Measurements from ENCODE around the gene SRMS.
"Not testable (repeated sequence)": the region's sequence is repeated elsewhere in the genome, so short reads cannot be mapped to it uniquely, and the experiment has no call there.

Gene SRMS

DNA sequence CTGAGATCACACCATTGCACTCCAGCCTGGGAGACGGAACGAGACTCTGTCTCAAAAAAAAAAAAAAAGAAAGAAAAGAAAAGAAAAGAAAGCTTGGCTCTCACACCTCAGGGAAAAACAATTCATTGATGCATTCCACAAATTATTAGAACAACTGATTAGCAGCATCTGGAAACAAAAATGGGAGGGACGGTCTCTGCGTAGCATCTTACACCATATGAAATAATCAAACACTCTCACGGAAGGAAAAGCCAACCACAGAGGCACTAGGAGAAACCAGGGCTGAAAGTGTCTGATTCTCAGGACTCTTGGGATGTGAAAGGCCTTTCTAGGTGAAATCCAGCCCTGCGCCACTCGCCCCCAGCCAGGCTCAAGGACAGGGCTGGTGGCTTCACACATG, 28.8 kb upstream of the SRMS start:
- TF ChIP-seq, protein P1, sequence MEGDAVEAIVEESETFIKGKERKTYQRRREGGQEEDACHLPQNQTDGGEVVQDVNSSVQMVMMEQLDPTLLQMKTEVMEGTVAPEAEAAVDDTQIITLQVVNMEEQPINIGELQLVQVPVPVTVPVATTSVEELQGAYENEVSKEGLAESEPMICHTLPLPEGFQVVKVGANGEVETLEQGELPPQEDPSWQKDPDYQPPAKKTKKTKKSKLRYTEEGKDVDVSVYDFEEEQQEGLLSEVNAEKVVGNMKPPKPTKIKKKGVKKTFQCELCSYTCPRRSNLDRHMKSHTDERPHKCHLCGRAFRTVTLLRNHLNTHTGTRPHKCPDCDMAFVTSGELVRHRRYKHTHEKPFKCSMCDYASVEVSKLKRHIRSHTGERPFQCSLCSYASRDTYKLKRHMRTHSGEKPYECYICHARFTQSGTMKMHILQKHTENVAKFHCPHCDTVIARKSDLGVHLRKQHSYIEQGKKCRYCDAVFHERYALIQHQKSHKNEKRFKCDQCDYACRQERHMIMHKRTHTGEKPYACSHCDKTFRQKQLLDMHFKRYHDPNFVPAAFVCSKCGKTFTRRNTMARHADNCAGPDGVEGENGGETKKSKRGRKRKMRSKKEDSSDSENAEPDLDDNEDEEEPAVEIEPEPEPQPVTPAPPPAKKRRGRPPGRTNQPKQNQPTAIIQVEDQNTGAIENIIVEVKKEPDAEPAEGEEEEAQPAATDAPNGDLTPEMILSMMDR (conservative IDR thresholded peaks at IDR 0.05), result no peak
- peak overlapping the region; percentile 67 for H3K27ac ChIP-seq

DNA sequence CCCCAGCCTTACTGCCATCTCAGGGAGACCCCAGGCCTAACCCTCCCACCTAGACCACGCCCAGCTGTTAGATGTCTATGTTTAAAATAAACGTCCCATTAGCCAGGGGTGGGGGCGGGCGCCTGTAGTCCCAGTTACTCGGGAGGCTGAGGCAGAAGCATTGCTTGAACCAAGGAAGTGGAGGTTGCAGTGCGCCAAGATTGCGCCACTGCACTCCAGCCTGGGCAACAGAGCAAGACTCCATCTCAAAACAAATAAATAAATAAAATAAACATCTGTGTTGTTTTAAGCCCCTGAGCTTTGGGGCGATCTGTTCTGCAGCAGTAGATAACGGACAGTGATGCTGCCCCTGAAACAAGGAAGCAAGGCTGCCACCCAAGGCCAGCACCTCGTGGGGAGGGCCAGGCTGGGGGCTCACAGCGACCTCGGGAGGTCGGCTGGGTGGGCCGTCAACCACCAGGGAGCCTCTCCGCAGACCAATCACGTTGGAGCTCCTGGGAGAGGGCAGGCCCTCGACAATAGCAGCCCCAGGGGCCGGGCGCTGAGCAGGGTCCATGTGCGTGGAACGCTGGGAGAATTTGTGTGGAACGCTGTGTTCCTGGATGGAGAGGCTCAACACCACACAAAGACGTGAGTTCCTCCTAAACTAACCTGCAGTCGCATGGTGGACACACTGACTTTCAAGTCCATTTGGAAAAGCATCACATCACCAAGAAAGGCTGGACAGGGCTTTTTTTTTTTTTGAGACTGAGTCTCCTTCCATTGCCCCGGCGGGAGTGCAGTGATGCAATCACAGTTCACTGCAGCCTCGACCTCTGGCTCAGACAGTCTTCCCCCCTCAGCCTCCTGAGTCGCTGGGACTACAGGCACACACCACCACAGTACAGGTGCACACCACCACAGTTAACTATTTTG, 27.5 kb upstream of the SRMS start:
- TF ChIP-seq, protein P1 (conservative IDR thresholded peaks at IDR 0.05), result no peak
- H3K27ac ChIP-seq, result peak overlapping the region; percentile 80; the same call in 1 of the 2 replicates

DNA sequence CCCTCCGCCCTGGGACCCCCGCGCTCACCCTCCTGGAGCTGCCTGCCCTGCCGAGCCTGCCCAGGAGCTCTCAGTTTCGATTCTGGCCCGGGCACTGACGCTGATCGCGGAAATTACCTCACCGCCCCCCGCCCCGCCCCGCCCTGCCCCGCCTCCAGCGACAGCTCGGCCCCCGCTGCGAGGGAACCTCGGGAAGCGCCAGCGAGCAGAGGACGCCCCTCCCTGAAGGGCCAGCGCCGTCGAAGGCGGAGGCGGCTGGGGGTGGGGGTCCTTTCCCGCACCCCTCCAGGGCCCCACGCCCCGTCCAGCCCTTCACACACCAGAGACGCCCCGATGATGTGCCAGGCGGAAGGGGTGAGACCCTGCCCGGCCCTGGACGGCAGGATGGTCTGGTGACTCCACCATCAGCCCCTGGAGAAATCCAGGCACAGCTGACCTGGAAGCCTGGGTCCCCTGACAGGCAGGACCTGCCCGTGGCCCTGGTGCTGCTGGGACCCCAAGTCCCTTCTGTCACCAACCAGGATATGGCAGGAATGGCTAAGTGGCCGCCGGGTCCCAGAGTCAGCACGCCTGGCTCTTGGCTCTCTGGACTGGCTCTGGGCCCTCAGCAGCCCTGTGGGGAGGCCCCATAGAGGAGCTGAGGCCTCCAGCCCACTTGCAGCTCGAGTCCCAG, 26.7 kb upstream of the SRMS start, which contains the start of gene HELZ2:
TSS of gene HELZ2 (minus strand) at position 84 of the 673 bp plus-strand sequence. CDS start 1,854 bp downstream, outside the sequence.
- H3K27ac ChIP-seq, result peak within 1 kb of the TSS; percentile 80

DNA sequence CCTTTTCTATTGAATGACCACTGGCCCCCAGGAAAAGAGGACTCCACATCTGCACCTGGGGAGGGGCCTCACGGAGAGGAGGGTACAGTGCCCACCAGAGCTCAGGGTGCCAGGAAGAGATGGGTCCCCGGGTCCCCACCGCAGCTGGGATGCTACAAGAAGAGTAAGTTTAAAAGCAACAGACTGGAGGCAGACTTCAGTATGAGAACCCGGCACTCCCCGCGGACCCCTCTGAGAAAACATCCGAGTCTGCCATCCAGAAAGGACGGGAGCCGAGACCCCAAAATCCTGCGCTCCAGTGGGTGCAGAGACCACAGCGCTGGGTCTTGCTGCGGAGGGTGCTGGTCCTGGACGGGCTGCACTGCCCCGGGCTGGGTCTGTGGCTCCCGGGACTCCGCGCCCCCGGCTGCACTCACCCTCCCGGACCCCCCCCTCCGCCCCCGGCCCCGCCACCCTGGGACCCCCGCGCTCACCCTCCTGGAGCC, 26.1 kb upstream of the SRMS start:
- peak overlapping the region; percentile 80; the same call in 1 of the 2 replicates for H3K27ac ChIP-seq
- TF ChIP-seq, protein P1 (conservative IDR thresholded peaks at IDR 0.05), result no peak

More for the DNA sequence above, 26.7 kb upstream of the SRMS start, which contains the start of gene HELZ2:
- TF ChIP-seq, protein P1 (conservative IDR thresholded peaks at IDR 0.05), result no peak

DNA sequence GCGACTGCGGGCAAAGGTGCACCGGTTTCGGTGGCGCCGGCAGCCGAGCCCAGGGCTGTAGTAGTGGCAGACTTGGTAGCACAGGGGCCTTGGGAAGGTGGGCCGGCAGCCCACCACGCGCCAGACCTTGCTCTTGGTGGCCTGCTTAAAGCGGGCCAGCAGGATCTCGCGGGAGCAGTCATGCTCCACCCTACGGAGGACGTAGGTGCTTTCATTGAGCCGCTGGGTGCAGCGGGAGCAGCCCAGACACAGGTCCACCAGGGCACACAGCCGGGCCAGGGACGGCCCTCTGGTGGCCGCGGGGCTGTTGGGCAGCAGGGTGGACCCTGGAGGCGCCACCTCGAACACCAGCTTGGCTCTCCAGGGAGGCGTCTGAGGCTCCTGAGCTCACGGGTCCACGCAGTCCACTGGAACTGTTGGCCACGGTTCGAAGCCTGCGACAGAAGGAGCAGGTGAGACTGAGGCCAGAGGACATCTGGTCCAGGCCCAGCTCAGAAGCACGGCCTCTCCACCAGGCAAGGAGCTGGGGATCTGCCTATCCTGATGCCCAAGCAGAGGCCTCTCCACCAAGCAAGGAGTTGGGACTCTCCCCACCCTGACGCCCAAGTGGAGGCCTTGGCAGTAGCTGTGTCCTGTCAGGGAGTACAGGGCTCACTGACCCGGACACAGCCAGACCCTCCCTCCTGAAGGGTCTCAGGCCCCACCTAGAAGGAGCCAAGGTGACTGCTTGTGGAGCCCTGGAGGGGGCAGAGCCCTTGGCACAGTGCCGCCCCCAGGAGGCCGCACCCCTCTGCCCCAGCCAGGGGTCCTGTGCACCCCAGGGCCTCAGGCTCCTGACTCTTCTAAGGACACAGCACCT, 25.5 kb upstream of the SRMS start:
- H3K27ac ChIP-seq, result peak overlapping the region; percentile 80; the same call in 1 of the 2 replicates
- TF ChIP-seq, protein P1 (conservative IDR thresholded peaks at IDR 0.05), result peak; percentile 25

DNA sequence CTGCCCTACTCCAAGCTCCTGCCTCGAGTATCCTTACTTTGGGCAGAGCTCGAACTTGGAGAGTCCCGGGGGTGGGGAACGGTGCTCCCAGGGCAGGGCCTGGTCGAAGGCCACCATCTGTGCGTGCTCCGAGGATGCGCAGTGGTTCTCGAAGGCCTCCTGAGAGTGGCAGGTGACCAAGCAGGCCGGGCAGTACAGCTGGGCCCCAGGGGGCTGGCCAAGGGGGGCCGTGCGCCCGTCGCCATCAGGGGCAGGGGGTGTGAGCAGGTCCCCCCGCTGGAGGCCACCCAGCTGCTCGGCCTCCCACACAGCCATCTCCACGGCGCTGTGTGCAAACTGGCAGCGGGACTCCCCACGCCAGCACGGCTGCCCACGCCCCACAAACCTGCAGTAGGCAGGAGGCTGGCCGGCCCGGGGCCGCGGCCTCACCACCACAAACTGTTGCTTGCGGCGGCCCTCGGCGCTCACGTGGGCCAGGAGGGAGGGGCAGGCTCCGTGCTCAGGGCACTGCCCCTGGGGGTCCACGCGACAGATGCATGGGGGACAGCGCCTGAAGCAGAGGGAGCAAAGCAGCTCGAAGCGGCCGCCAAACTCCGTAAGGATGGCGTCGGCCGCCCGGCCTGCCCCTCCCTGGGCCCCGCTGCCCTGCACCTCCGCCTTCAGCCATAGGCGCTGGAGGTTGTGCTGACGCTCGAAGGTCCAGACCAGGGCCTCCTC, 24.7 kb upstream of the SRMS start:
- no peak overlapping the region; the same call in 1 of the 2 replicates for H3K27ac ChIP-seq
- TF ChIP-seq, protein P1 (conservative IDR thresholded peaks at IDR 0.05), result no peak

DNA sequence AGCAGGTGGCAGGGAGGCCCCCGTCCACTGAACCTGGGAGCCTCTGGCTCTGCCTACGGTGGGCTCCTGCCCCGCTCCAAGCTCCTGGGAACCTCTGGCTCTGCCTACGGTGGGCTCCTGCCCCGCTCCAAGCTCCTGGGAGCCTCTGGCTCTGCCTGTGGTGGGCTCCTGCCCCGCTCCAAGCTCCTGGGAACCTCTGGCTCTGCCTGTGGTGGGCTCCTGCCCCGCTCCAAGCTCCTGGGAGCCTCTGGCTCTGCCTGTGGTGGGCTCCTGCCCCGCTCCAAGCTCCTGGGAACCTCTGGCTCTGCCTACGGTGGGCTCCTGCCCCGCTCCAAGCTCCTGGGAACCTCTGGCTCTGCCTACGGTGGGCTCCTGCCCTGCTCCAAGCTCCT, 23.5 kb upstream of the SRMS start:
- H3K27ac ChIP-seq, result not testable (repeated sequence)
